Fibroblast of gingiva (primary cell): ENCODE results near the gene ITFG1.
"Not testable (repeated sequence)": the region's sequence is repeated elsewhere in the genome, so short reads cannot be mapped to it uniquely, and the experiment has no call there.

ENCODE experiments used
- DNase-seq: peaks from one replicate; pipeline ENCODE4 v3.0.0-alpha.2; 2011; ENCODE audit warnings: low read depth

Gene ITFG1

GRCh38 chr16:47236716-47237115 lies 224.1 kb downstream of the ITFG1 start:
- no peak for DNase-seq

GRCh38 chr16:47230296-47230695 lies 230.6 kb downstream of the ITFG1 start:
- DNase-seq, result no peak

- no peak for DNase-seq
Measured at GRCh38 chr16:47229053-47230050, 231.5 kb downstream of the ITFG1 start.

GRCh38 chr16:47228241-47228640 lies 232.6 kb downstream of the ITFG1 start:
- no peak for DNase-seq

GRCh38 chr16:47213761-47214440 lies 247.0 kb downstream of the ITFG1 start:
- no peak for DNase-seq

- no peak for DNase-seq
Measured at GRCh38 chr16:47211218-47211617, 249.6 kb downstream of the ITFG1 start.

GRCh38 chr16:47204736-47205504 lies 255.9 kb downstream of the ITFG1 start:
- DNase-seq, result no peak

- not testable (repeated sequence) for DNase-seq
Measured at GRCh38 chr16:47203433-47203832, 257.4 kb downstream of the ITFG1 start.

GRCh38 chr16:47198180-47198575 lies 262.7 kb downstream of the ITFG1 start:
- DNase-seq, result no peak

GRCh38 chr16:47197536-47198179 lies 263.2 kb downstream of the ITFG1 start:
- DNase-seq, result peak; percentile 77

GRCh38 chr16:47196457-47196856 lies 264.4 kb downstream of the ITFG1 start:
- DNase-seq, result no peak

- DNase-seq, result no peak
Measured at GRCh38 chr16:47182318-47182717, 278.5 kb downstream of the ITFG1 start.

- not testable (repeated sequence) for DNase-seq
Measured at GRCh38 chr16:47181066-47181465, 279.8 kb downstream of the ITFG1 start.

- no peak for DNase-seq
Measured at GRCh38 chr16:47180073-47180472, 280.8 kb downstream of the ITFG1 start.

GRCh38 chr16:47175152-47175551 lies 285.7 kb downstream of the ITFG1 start:
- no peak for DNase-seq

- DNase-seq, result no peak
Measured at GRCh38 chr16:47162670-47163420, 298.0 kb downstream of the ITFG1 start.

GRCh38 chr16:47161464-47161863 lies 299.4 kb downstream of the ITFG1 start:
- no peak for DNase-seq

GRCh38 chr16:47160422-47160821 lies 300.4 kb downstream of the ITFG1 start:
- DNase-seq, result no peak

GRCh38 chr16:47158992-47159391 lies 301.9 kb downstream of the ITFG1 start:
- DNase-seq, result no peak

GRCh38 chr16:47156680-47157215 lies 304.1 kb downstream of the ITFG1 start:
- no peak for DNase-seq

- not testable (repeated sequence) for DNase-seq
Measured at GRCh38 chr16:47152501-47152900, 308.4 kb downstream of the ITFG1 start.
